ENCODE results near the gene ATP2A3.

The ATP2A3 gene

DNA sequence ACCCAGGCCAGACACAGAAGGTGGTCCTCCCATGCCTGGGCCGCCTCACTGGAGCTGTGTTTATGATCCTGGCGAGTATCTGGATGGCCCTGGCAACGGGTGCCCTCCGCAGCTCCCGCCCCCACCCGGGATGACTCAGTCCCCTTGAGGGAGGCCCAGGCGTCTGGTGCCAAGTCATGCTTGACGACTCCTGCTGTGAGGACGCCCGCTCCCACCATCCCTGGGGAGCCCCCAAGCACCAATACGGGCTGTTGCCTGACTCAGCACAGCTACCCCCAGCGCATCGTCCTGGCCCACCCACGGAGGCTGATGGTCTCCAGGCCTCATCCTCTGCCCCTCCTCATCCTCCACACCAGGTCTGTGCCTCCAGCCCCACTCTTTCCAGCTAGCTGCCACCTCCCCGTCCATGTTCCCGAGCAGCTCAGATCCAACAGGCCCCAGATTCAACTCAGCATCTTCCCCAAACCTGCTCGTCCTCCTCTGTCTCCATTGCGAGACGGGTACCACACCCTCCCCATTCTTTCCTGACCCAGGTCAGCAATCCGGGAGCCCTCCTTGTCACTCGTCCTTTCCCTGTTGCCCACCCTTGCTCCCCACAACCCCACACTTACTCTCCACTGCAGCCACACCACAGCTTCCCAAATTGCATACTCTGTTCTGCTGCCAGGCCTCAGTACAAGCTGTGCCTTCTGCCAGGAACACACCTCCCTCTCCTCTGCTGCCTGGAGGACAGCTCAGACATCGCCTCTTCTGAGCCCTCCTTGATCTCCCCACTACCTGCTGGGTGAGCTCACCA, 74.0 kb downstream of the ATP2A3 start:
- DNase-seq (ENCODE audit: low read depth), result peak; percentile 90

DNA sequence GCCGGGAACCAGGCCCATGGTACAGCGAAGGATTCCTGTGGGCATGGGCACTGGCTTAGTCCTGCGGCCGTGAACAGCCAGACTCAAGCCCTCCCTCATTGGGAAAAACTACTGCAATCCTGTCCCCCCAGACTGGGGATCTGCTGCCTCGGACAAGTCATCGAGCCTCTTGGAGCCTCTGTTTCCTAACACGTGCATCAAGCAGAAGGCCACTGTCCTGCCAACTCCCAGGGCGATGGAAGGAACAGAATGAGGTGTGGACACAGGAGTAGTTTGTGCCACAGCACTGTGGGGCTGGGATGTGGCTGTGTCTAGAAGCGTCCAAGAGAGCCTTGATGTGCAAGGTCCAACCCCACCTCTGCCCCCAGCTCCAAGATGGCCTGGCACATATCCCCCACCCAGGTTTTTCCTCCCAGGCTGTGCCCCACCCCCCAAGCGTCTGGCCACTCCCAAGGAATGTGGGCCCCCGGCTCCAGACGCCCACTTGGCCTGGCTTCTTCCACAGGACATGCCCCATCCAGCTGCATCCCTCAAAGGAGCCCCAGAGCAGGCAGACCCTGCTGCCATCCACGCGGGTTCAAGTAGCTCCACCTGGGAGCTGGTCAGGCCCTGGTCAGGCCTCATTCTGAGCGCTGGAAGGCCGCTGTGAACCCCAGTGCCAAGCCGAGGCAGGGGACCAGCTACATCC, 74.8 kb downstream of the ATP2A3 start:
- no peak for DNase-seq (ENCODE audit: low read depth)

DNA sequence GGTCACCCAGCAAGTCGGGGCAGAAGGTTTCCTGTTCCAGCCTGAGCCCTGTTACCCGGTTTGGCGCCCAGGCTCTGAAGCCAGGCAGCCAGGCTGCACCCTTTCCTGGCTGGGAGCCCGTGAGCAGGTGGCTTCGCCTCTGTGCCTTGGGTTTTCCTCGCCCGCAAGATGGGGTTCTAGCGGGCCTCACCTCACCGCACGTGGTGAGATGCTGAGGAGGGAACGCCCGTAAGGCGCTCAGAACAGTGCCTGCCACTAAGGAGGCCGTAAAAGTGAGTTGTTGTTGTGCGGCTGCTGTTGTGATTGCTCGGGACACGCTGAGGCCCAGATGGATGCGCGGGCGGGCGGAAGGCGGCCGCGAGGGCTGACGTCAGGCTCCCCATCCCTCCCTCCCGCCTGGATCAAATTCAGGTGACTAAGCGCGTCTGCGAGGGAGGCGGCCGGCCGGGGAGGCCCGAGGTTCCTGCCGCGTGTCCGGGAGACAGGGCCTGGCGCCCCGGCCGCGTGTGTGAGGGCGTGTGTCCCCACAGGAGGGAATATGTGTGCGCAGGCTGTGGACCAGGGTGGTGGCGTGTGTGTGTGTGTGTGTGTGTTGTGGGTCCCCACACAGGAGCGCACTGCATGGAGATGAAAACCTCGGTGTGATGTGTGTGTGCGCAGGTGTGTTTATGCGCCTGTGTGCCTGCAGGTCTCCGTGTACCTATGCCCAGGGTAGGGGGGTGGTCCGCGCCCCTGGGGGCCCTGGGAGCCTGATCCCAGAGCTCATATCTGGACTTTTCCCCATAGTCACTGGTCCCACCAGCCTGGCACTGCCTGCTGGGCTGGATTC, 75.7 kb downstream of the ATP2A3 start:
- DNase-seq (ENCODE audit: low read depth), result peak; percentile 93

DNA sequence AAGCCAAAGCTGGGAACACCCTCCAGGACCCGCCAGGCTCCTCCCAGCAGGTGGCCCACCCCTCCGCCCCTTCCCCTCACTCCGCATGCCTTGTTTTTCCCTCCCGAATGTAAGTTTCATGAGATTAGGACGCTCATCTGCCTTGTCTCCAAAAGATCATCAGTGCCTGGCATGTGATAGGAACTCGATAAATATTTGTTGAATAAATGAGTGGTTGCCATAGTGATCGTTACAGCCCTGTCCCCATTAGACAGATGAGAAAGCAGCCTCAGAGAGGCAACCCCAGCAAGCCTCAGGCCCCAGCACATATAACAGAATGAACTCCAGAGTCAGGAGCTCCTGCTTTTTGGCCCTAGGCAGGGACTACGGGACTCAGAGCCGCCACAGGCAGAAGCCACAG, 76.4 kb downstream of the ATP2A3 start:
- no peak for DNase-seq (ENCODE audit: low read depth)

DNA sequence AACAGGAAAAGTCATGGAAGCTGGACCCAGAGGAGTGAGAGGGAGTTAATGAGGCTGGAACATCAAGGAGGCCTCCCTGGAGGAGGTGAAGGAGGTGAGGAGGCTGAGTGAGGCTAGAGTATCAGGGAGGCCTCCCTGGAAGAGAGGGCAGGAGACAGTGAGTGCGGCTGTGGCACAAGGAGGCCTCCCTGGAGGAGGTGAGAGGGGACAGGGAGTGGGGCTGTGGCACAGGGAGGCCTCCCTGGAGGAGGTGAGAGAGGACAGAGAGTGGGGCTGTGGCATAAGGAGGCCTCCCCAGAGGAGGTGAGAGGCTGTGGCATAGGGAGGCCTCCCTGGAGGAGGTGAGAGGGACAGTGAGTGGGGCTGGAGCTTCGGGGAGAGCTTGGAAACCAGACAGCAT, 76.8 kb downstream of the ATP2A3 start:
- DNase-seq (ENCODE audit: low read depth), result no peak

DNA sequence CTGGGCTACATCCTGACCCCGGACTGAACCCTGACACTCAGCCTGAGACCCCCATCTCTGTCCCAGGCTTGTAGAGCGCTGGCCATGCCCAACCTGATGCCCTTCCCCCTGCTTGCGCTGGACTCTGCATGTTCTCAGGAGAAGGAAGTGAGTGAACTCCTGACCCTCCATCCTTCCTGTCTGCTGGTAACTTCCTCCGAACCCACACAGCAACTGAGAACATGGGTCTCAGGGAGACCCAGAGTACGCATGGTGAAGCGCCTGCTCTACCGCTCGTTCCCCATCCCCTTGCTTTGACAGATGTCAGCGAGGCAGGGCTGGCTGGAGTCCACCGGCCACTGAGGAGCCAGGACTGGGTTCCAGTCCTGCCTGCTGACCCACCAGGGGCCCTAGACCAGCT, 77.5 kb downstream of the ATP2A3 start:
- no peak for DNase-seq (ENCODE audit: low read depth)

DNA sequence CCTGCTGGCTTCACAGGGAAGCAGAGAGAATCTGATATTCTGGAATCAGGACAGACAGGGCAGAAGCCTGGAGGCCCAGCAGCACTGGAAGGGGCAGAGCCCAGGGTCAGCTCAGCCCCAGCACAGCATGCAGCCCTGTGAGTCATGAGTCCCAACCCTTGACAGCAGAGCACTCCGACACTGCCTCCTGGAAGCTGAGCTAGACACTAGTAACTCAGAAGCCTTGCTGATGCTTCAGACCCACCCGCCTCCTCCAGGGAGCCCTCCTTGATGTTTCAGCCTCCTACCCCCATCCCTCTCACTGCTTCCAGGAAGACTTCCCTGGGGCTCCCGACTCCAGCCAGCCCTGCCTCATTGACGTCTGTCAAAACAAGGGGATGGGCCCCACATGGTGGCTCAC, 78.3 kb downstream of the ATP2A3 start:
- peak; percentile 57 for DNase-seq (ENCODE audit: low read depth)

DNA sequence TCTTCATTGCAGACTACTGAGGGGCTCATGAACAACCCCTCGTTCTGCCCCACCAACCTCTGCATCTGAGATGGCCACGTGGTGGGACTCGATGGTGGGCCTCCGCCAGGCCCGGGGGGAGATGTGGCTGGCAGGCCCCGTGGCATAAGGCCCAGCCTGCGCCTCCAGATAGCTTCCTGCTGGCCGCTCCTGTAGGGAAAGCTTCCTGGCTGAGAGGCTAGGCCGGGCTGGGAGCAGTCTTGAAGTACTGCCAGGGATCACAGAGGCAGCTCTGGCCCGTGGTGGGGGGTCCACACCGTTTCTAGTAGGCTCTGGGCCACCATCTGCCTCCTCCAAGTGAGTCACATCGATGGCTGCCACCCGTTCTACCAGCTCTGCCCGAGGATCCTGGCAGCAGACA, 79.0 kb downstream of the ATP2A3 start:
- DNase-seq (ENCODE audit: low read depth), result no peak

DNA sequence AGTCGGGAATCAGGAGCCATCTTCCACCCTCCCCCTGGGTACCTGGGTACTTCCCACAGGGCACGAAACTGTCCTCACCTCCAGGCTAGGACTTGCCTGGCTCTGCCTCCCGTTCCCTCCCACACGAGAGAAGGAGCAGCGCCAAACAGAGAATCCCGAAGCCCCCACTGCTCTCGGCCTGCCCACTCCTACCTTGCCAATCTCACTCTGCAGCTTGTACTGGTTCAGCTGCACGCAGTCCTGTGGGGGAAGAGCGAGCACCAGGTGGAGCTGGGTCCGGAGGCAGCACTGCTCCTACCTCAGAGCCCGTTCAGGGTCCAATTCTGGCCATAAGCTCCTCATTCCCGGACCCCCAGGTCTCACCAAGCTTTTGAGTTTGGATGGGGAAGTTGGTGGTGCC, 80.0 kb downstream of the ATP2A3 start:
- no peak for DNase-seq (ENCODE audit: low read depth)

DNA sequence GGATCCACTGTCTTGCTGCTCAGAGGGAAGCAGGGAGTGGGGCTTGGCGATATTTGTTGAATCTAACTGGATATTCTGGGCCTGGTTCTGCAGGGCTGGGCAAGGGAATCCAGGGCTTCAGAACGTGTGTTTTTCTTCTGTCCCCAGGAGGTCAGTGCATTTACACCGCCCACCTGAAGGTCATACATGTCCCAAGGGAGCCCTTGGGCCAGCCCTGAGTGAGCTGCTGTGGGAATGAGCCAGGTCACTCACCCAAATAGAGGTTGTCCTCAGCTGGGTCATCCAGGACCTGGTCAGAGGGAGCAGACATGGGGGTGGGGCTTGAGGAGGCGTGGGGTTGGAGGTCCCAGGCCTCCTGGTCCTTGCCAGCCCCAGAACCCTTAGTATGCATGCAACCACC, 82.0 kb downstream of the ATP2A3 start:
- DNase-seq (ENCODE audit: low read depth), result no peak

DNA sequence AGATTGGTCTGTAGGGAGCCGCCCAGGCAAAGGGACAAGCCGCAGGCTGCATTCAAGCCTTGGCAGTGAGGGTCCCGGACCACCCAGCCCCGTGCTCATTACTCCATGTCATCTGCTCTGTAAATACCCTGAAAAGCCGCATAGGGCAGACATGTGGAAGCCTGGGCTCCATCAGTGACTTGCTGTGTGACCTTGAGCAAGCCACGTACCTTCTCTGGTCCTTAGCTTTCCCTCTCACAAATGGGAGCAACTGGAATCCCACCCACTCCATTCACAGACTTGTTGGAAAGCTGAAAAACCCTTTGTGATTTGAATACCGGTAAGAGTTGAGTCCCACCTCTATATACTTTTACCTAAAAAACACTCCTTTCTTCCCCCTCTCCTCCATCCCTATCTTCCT, 83.3 kb downstream of the ATP2A3 start:
- DNase-seq (ENCODE audit: low read depth), result no peak

DNA sequence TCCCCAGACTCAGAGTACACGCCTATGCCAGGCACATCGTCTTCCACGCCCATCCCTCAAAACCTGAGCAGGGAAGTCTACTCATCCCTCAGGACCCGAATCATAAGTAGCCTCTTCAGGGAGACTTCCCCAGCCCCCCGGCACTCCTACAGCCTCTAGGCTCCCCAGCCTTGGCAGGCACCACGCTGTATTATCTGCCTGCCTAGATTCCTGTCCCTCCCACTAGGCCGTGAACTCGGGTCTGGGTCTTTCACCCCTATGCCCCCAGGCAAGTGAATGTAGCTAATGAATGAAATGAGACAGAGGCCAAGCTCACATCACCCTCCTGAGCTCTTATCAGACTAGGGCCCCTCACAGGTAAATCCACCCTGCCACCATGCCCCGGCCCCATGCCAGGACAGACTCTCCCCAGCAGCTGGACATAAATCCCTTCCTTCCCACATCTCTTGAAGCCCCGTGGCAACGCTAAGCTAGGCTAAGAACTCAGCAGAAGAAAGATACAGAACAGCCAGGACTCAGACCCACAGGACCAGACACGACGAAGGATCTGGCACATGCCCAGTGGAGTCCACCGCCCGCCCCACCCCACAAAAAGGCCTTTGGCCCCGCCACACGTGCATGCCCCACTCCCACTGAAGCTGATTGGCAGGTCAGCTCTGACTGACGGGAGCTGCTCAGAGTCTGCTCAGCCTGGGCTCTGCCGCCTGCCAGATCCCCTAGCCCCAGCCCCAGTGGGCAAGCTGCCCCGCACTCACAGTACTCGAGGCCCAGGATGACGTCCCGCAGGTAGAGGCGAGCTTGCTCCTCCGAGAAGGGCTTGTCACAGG, 84.4 kb downstream of the ATP2A3 start:
- no peak for DNase-seq (ENCODE audit: low read depth)

DNA sequence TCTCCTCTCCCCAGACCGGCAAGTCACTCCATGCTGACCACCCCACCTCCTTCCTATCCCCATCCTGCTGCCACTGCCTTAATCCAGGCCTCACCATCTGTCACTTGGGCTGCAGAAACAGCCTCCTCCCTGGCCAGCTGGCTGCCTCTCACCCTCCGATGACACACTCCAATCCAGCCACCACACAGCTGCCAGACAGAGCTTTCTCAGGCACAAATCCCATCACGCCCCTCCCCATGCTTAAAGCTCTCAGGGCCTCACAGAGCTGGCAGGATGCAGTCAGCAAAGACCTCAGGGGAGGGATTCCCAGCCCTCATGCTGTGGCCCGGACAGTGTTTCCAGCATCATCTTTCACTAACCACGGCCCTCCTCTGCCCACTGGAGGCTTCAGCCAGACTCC, 85.1 kb downstream of the ATP2A3 start:
- DNase-seq (ENCODE audit: low read depth), result peak; percentile 75

DNA sequence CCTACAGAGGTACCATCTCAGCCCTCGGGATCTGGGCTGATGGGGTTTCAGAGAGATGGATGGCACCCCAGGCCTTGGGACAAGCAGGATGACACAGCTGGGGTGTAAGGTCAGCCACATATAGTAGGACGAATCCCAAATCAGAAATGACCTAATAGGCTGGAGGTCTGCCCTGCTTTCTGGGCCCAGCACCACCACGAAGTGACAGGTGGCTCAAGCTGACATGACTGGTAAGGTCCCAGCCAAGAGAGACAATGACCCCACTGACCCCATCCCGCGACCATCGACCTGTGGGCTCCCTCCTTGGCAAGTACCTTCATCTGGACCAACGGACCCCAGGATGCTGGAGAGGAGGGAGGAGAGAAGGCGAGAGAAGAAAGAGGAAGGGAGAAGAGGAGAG, 87.0 kb downstream of the ATP2A3 start:
- DNase-seq (ENCODE audit: low read depth), result no peak

DNA sequence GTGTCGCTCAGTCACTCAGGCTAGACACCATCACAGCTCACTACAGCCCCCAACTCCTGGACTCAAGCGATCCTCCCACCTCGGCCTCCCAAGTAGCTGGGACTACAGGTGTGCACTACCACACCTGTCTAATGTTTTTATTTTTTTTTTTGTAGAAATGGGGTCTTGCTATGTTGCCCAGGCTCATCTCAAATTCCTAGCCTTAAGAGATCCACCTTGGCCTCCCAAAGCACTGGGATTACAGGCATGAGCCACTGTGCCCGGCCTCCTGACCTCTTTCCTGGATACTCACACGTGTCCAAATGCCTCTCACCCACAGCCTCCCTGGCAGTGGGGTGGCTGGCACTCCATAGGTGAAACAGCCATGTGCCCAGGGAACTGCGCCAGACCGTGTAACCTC, 88.9 kb downstream of the ATP2A3 start:
- DNase-seq (ENCODE audit: low read depth), result no peak
